Coronary artery (tissue), 2 donors: ENCODE data around the gene CCDC170.

Experiments used
- DNase-seq: peaks from one replicate; pipeline ENCODE4 v3.0.0-alpha.2; 2017; ENCODE audit warnings: low spot score
- H3K27ac ChIP-seq, 2 donors: fragments of 200-600 bp; sonication (generic); one replicate each; pipeline ENCODE4 v1.5.1; 2016 to 2019
- H3K4me3 ChIP-seq: fragments of 200-600 bp; sonication (generic); 2 replicates; pipeline ENCODE4 v1.5.1; 2016; ENCODE audit warnings: mild to moderate bottlenecking, moderate library complexity
- TF ChIP-seq, protein P1 (sequence below): fragments of 200-600 bp; sonication (generic); IDR thresholded peaks from one replicate; pipeline ENCODE4 v1.5.1; 2019; ENCODE audit warnings: antibody characterized with exemption

Gene CCDC170

DNA sequence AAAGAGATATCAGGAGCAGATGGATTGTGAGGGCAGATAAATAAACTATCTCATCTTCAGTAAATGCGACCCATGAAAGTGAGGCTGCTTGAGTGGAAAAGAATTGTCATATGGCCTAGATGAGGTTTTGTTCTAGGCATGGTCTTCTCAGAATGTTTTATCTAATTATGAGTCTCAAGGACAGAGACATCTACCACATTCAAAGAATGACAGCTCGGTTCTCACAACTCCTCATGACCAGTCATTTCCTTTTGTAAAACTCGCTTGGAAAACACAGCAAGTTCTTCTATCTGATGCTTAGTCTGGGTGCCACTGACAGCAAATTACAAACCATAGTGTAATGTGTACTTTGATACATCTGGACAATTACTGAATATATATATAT, 140.5 kb downstream of the CCDC170 start:
- DNase-seq: no peak
- H3K4me3 ChIP-seq: no peak overlapping the region
- H3K27ac ChIP-seq: no peak overlapping the region
- TF ChIP-seq, protein P1, sequence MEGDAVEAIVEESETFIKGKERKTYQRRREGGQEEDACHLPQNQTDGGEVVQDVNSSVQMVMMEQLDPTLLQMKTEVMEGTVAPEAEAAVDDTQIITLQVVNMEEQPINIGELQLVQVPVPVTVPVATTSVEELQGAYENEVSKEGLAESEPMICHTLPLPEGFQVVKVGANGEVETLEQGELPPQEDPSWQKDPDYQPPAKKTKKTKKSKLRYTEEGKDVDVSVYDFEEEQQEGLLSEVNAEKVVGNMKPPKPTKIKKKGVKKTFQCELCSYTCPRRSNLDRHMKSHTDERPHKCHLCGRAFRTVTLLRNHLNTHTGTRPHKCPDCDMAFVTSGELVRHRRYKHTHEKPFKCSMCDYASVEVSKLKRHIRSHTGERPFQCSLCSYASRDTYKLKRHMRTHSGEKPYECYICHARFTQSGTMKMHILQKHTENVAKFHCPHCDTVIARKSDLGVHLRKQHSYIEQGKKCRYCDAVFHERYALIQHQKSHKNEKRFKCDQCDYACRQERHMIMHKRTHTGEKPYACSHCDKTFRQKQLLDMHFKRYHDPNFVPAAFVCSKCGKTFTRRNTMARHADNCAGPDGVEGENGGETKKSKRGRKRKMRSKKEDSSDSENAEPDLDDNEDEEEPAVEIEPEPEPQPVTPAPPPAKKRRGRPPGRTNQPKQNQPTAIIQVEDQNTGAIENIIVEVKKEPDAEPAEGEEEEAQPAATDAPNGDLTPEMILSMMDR: no peak

DNA sequence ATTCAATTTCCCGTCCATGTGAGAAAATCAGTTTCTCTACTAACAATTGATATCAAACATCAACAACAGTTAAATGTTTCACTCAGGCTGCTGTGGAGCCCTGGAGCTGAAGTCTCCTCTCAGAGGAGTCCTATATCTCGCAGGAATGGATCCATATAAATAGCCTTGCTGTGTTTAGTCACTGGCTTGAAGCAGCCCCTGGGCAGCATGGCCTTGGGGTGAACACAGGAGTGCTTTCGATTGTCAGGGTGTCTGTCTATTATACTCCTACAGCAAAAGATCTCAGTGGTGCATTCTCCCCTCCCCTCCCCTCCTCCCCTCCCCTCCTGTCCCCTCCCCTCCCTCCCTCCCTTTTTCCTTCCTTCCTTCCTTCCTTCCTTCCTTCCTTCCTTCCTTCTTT, 141.9 kb downstream of the CCDC170 start:
- DNase-seq: no peak
- no peak overlapping the region for H3K27ac ChIP-seq
- TF ChIP-seq, protein P1: no peak
- H3K4me3 ChIP-seq: no peak overlapping the region

DNA sequence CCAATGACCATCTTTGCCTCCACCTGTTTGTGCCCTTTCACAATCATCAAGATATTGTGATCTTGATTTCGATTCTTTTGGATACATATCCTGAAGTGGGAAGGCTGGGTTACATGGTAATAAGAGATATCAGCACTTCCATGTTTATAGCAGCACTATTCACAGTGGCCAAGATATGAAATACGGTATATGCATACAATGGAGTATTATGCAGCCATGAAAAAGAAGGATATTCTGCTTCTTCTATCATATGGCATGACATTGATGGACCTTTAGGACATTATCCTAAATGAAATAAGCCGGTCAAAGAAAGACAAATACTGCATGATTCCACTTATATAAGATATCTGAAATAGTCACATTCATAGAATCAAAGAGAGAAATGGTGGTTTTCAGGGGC, 144.0 kb downstream of the CCDC170 start:
- TF ChIP-seq, protein P1: no peak
- Histone ChIP-seq H3K4me3 (no peak overlapping the region), H3K27ac (no peak overlapping the region)
- DNase-seq: no peak

DNA sequence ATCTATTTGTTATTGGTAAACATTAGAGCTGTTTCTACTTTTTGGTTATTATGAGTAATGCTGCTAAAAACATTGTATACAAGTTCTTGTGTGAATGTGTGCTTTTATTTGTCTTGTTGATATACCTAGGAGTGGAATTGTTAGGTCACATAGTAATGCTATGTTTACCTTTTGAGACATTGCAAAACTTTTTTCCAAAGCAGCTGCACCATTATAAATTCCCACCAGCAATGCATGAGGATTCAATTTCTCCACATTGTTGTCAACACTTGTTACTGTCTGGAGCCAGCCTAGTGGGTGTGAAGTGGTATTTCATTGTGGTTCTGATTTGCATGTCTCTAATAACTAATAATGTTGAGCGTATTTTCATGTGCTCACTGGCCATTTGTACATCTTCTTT, 145.9 kb downstream of the CCDC170 start:
- TF ChIP-seq, protein P1: no peak
- H3K27ac ChIP-seq: no peak overlapping the region
- no peak overlapping the region for H3K4me3 ChIP-seq
- DNase-seq: no peak

DNA sequence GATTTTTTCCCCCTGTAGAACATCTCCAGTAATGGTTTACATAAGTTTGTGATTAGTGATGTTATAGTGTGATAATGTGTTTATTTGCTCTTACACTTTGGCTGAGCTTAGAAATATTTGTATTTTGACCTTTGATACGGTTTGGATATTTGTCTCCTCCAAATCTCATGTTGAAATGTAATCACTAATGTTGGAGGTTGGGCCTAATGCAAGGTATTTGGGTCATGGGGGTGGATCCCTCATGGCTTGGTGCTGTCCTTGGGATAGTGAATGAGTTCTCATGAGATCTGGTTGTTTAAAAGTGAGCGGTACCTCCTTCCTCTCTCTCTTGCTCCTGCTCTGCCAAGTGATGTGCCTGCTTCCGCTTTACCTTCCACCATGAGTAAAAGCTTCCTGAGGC, 147.2 kb downstream of the CCDC170 start:
- H3K27ac ChIP-seq: no peak overlapping the region
- no peak for DNase-seq
- H3K4me3 ChIP-seq: no peak overlapping the region
- TF ChIP-seq, protein P1: no peak

- Histone ChIP-seq H3K27ac (no peak overlapping the region), H3K4me3 (no peak overlapping the region)
- TF ChIP-seq, protein P1: no peak
- no peak for DNase-seq
Observed at GRCh38 chr6:151647976-151648639, 154.3 kb downstream of the CCDC170 start.

GRCh38 chr6:151649835-151650234, 156.0 kb downstream of the CCDC170 start:
- DNase-seq: no peak
- Histone ChIP-seq H3K27ac (no peak overlapping the region), H3K4me3 (no peak overlapping the region)
- TF ChIP-seq, protein P1: no peak
